SK-N-SH treated with all-trans-retinoic acid at 6 μM for 48 hours (cell line): ENCODE data around the gene PDE9A.

Experiments used
- ARNTL ChIP-seq: fragments of 450-650 bp; formaldehyde crosslinking; IDR thresholded peaks from 2 replicates; pipeline ENCODE4 v1.5.0; 2020; ENCODE audit warnings: low read depth, mild to moderate bottlenecking, moderate library complexity, borderline replicate concordance
- CREB5 ChIP-seq: fragments of 250-450 bp; sonication (Bioruptor Pico); IDR thresholded peaks from 2 replicates; pipeline ENCODE4 v1.5.1; 2020; ENCODE audit warnings: low read depth, mild to moderate bottlenecking, moderate library complexity
- CSDC2 ChIP-seq: fragments of 250-450 bp; sonication (Bioruptor Pico); IDR thresholded peaks from 2 replicates; pipeline ENCODE4 v1.5.0; 2020; ENCODE audit warnings: mild to moderate bottlenecking, moderate library complexity
- ESRRG ChIP-seq: fragments of 250-450 bp; sonication (Bioruptor Pico); IDR thresholded peaks from 2 replicates; pipeline ENCODE4 v1.6.1; 2021; ENCODE audit warnings: mild to moderate bottlenecking
- ISL1 ChIP-seq: fragments of 250-450 bp; sonication (Bioruptor Pico); IDR thresholded peaks from 2 replicates; pipeline ENCODE4 v2.1.2; 2022; ENCODE audit warnings: mild to moderate bottlenecking, moderate library complexity
- RARB ChIP-seq: fragments of 250-450 bp; sonication (Bioruptor Pico); IDR thresholded peaks from 2 replicates; pipeline ENCODE4 v1.8.0; 2021; ENCODE audit warnings: mild to moderate bottlenecking, moderate library complexity
- SNAI2 ChIP-seq: fragments of 250-450 bp; sonication (Bioruptor Pico); IDR thresholded peaks from 2 replicates; pipeline ENCODE4 v1.5.0; 2020; ENCODE audit warnings: mild to moderate bottlenecking, moderate library complexity
- TCF4 ChIP-seq: fragments of 250-450 bp; sonication (Bioruptor Pico); IDR thresholded peaks from 2 replicates; pipeline ENCODE4 v1.8.0; 2021; ENCODE audit warnings: mild to moderate bottlenecking, moderate library complexity, borderline replicate concordance
- ZFP3 ChIP-seq: fragments of 250-450 bp; sonication (Bioruptor Pico); IDR thresholded peaks from 2 replicates; pipeline ENCODE4 v1.5.0; 2020; ENCODE audit warnings: mild to moderate bottlenecking, moderate library complexity
- ZNF565 ChIP-seq: fragments of 450-650 bp; formaldehyde crosslinking; conservative IDR thresholded peaks from 2 replicates; pipeline ENCODE4 v1.5.0; 2020; ENCODE audit warnings: low read depth, mild to moderate bottlenecking, moderate library complexity
- ZNF70 ChIP-seq: fragments of 450-650 bp; formaldehyde crosslinking; IDR thresholded peaks from 2 replicates; pipeline ENCODE4 v1.5.0; 2020; ENCODE audit warnings: mild to moderate bottlenecking, moderate library complexity
- TF ChIP-seq, protein P1 (sequence below): fragments of 250-450 bp; sonication (Bioruptor Pico); IDR thresholded peaks from 2 replicates; pipeline ENCODE4 v1.5.0; 2020; ENCODE audit warnings: mild to moderate bottlenecking, moderate library complexity

DNA sequence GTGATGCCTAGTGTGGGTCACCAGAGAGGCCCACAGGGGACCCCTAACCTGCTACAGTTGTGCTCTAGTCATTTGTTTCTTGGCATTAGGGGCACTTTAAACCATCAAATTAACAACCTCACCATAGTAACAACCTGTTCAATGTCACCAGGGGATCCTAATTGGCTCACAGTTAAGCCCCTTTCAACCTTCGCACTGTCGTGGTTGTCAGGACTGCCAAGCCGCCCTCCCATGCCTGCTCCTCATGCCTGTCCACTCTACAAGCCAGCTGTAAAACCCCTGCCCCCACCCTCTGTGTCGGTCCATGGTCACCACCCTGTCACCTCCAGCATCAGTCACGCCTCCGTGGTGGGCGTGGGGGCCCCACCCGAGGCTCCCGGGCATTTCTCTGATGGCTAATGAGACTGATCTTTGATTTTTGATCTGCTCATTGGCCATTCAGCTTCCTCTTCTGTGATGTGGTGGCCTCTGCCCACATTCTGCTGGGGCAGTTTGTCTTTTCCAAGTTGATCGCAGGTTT lies 129.4 kb downstream of the PDE9A start:
- TF ChIP-seq CSDC2 (CRISPR knock-in tag) (no peak), ISL1 (CRISPR knock-in tag) (no peak), ARNTL (no peak), ESRRG (CRISPR knock-in tag) (no peak), RARB (no peak), ZNF70 (CRISPR knock-in tag) (no peak), ZFP3 (no peak), CREB5 (no peak), SNAI2 (CRISPR knock-in tag) (no peak), ZNF565 (CRISPR knock-in tag) (no peak), TCF4 (no peak)
- TF ChIP-seq, protein P1, sequence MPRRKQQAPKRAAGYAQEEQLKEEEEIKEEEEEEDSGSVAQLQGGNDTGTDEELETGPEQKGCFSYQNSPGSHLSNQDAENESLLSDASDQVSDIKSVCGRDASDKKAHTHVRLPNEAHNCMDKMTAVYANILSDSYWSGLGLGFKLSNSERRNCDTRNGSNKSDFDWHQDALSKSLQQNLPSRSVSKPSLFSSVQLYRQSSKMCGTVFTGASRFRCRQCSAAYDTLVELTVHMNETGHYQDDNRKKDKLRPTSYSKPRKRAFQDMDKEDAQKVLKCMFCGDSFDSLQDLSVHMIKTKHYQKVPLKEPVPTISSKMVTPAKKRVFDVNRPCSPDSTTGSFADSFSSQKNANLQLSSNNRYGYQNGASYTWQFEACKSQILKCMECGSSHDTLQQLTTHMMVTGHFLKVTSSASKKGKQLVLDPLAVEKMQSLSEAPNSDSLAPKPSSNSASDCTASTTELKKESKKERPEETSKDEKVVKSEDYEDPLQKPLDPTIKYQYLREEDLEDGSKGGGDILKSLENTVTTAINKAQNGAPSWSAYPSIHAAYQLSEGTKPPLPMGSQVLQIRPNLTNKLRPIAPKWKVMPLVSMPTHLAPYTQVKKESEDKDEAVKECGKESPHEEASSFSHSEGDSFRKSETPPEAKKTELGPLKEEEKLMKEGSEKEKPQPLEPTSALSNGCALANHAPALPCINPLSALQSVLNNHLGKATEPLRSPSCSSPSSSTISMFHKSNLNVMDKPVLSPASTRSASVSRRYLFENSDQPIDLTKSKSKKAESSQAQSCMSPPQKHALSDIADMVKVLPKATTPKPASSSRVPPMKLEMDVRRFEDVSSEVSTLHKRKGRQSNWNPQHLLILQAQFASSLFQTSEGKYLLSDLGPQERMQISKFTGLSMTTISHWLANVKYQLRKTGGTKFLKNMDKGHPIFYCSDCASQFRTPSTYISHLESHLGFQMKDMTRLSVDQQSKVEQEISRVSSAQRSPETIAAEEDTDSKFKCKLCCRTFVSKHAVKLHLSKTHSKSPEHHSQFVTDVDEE (CRISPR knock-in tag), result no peak
